ENCODE measurements around the gene NMRAL1. TPM values are rescaled to one million over a fixed set of nuclear protein-coding genes. Genes with fewer than 3 reads are reported as not detected.

Gene NMRAL1
- polyA plus RNA-seq, 3 donors = 39.2 to 57.0 (median 49.4) TPM

DNA sequence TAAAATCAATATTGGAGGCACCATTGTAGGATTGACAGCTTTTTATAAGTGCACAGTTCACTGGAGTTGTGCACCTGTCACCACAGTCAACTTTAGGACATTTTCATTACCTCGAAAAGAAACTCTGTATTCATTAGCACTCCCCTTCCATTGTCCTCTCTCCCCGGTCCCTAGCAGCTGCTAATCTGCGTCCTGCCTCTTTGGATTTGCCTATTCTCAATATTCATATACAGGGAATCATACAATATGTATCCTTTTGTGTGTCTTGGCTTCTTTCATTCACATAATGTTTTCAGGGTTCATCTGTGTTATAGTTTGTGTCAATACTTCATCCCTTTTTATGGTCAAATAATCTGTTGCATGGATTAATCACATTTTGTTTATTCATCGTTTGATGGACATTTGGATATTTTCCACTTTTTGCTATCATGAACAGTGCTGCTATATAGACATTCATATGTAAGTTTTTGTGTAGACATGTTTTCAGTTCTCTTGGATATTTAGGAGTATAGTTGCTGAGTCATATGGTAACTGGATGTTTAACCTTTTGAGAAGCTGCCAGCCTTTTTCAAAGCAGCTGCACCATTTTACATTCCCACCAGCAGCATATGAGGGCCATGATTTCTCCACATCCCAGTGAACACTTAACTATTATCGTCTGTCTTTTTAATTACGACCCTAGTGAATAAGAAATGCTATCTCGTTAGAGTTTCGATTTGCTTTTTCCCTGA is 38.9 kb downstream of the NMRAL1 start:
- intact Hi-C loops (cut with micrococcal nuclease) = no loop called here
- Histone ChIP-seq H3K4me2 (replicated peaks; ENCODE audit: extremely low read depth, low read length, poor library complexity, severe bottlenecking) (no peak overlapping the region), H3K9me3 (replicated peaks in 1 of 2; ENCODE audit: control insufficient read depth in 1 of 2, insufficient read depth in 1 of 2, low read length in 2 of 2) (no peaks in the 10 kb centered on the region), H3K27ac (ENCODE audit: low read depth in 1 of 2, low read length in 2 of 2) (no peak overlapping the region), H3K9ac (ENCODE audit: insufficient read depth, low read length, poor library complexity, severe bottlenecking) (no peak overlapping the region), H2AFZ (ENCODE audit: insufficient read depth, low read depth, low read length, poor library complexity, severe bottlenecking) (no peak overlapping the region), H3K79me2 (ENCODE audit: insufficient read depth, low read length) (peaks cover 2% of the 10 kb centered on the region), H3K36me3 (replicated peaks in 1 of 2; ENCODE audit: control insufficient read depth in 1 of 2, insufficient read depth in 2 of 2, low read length in 2 of 2) (peaks cover 51 to 84% of the 10 kb centered on the region in 2 donors), H3K4me3 (replicated peaks in 1 of 3; ENCODE audit: low read depth in 2 of 3, low read length in 3 of 3) (no peak overlapping the region), H4K20me1 (ENCODE audit: insufficient read depth, low read length) (no peaks in the 10 kb centered on the region), H3K27me3 (ENCODE audit: control insufficient read depth in 2 of 2, insufficient read depth in 2 of 2, low read length in 2 of 2) (no peaks in the 10 kb centered on the region), H3K4me1 (ENCODE audit: control insufficient read depth in 1 of 2, insufficient read depth in 2 of 2, low read length in 2 of 2) (no peaks in the 10 kb centered on the region)
- Mint-ChIP-seq H3K36me3 (peaks cover 59 to 75% of the 10 kb centered on the region in 2 donors), H3K4me3 (no peak overlapping the region), H3K4me1 (no peaks in the 10 kb centered on the region), H3K9me3 (peaks cover 0 to 1% (median 0%) of the 10 kb centered on the region in 7 donors), H3K27ac (peak overlapping the region in 2 of 7 donors; percentile 75 to 76), H3K27me3 (ENCODE audit: low read depth in 3 of 3) (no peaks in the 10 kb centered on the region)
- TF ChIP-seq, protein P1, sequence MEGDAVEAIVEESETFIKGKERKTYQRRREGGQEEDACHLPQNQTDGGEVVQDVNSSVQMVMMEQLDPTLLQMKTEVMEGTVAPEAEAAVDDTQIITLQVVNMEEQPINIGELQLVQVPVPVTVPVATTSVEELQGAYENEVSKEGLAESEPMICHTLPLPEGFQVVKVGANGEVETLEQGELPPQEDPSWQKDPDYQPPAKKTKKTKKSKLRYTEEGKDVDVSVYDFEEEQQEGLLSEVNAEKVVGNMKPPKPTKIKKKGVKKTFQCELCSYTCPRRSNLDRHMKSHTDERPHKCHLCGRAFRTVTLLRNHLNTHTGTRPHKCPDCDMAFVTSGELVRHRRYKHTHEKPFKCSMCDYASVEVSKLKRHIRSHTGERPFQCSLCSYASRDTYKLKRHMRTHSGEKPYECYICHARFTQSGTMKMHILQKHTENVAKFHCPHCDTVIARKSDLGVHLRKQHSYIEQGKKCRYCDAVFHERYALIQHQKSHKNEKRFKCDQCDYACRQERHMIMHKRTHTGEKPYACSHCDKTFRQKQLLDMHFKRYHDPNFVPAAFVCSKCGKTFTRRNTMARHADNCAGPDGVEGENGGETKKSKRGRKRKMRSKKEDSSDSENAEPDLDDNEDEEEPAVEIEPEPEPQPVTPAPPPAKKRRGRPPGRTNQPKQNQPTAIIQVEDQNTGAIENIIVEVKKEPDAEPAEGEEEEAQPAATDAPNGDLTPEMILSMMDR (IDR thresholded peaks at IDR 0.05) = no peak
- DNase-seq = no peak
- WGBS (ENCODE audit: insufficient coverage) = 100% methylated on average over 1 of the region's 8 CpGs

DNA sequence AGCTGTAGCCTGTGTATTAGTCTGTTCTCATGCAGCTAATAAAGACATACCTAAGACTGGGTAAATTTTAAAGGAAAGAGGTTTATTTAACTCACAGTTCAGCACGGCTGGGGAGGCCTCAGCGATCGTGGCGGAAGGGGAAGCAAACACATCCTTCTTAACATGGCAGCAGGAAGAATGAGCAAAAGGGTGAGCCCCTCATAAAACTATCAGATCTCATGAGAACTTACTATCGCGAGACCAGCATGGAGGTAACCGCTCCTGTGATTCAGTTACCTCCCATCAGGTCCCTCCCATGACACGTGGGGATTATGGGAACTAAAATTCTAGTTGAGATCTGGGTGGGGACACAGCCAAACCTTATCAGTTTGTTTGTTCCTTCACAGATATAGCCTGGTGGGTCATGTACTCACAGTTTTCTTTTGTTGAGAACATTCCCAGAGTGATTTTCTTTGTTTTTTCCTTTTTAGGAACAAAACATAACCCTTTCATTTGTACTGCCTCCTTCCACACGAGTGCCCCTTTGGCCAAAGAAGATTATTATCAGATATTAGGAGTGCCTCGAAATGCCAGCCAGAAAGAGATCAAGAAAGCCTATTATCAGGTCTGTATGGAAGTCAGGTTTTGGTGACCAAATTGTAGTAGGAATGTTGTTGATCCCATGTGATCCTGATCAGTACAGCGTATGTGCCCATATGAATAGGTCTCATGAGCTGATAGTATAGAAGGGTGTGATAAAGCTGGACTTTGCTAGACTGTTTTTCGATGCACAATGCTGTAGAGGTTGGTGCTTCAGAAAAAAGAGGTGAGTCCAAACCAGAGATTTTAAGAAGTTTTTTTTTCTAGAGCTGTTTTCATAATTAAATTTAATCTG is 40.3 kb downstream of the NMRAL1 start:
- Histone ChIP-seq H3K79me2 (ENCODE audit: insufficient read depth, low read length) (peaks cover 15% of the 10 kb centered on the region), H3K27ac (ENCODE audit: low read depth in 1 of 2, low read length in 2 of 2) (peak overlapping the region in 1 of 2 donors; percentile 31), H2AFZ (ENCODE audit: insufficient read depth, low read depth, low read length, poor library complexity, severe bottlenecking) (no peak overlapping the region), H3K9me3 (replicated peaks in 1 of 2; ENCODE audit: control insufficient read depth in 1 of 2, insufficient read depth in 1 of 2, low read length in 2 of 2) (no peaks in the 10 kb centered on the region), H3K27me3 (ENCODE audit: control insufficient read depth in 2 of 2, insufficient read depth in 2 of 2, low read length in 2 of 2) (no peaks in the 10 kb centered on the region), H3K4me3 (replicated peaks in 1 of 3; ENCODE audit: low read depth in 2 of 3, low read length in 3 of 3) (no peak overlapping the region), H3K4me1 (ENCODE audit: control insufficient read depth in 1 of 2, insufficient read depth in 2 of 2, low read length in 2 of 2) (no peaks in the 10 kb centered on the region), H3K4me2 (replicated peaks; ENCODE audit: extremely low read depth, low read length, poor library complexity, severe bottlenecking) (no peak overlapping the region), H4K20me1 (ENCODE audit: insufficient read depth, low read length) (no peaks in the 10 kb centered on the region), H3K36me3 (replicated peaks in 1 of 2; ENCODE audit: control insufficient read depth in 1 of 2, insufficient read depth in 2 of 2, low read length in 2 of 2) (peaks cover 41 to 72% of the 10 kb centered on the region in 2 donors), H3K9ac (ENCODE audit: insufficient read depth, low read length, poor library complexity, severe bottlenecking) (no peak overlapping the region)
- Mint-ChIP-seq H3K4me1 (no peaks in the 10 kb centered on the region), H3K9me3 (no peaks in the 10 kb centered on the region), H3K27ac (peak overlapping the region in 2 of 7 donors; percentile 1 to 57), H3K27me3 (ENCODE audit: low read depth in 3 of 3) (peaks cover 0 to under 1% (median 0%) of the 10 kb centered on the region in 3 donors), H3K4me3 (no peak overlapping the region), H3K36me3 (peaks cover 53 to 72% of the 10 kb centered on the region in 2 donors)
- TF ChIP-seq, protein P1 (IDR thresholded peaks at IDR 0.05) = no peak
- no peak for DNase-seq
- 100% methylated on average over 5 of the region's 12 CpGs for WGBS (ENCODE audit: insufficient coverage)
- intact Hi-C loops (cut with micrococcal nuclease) = no loop called here

Data from CD14-positive monocyte (primary cell).